Measurements from ENCODE around the gene IL22RA2.

- no peak for TF ChIP-seq CTCF (IDR thresholded peaks at IDR 0.05)
- TF ChIP-seq POLR2A (IDR thresholded peaks at IDR 0.05; ENCODE audit: low read depth), result no peak
- TF ChIP-seq POLR2AphosphoS5 (IDR thresholded peaks at IDR 0.05), result no peak
Measured at GRCh38 chr6:137115658-137116057, 57.8 kb downstream of the IL22RA2 start.
